Smooth muscle cell (in vitro differentiated cells): Measurements from ENCODE around the gene MPV17L. TPM values are rescaled to one million over a fixed set of nuclear protein-coding genes. Genes with fewer than 3 reads are reported as not detected.
"Not testable (repeated sequence)": the region's sequence is repeated elsewhere in the genome, so short reads cannot be mapped to it uniquely, and the experiment has no call there.

Source experiments
- DNase-seq: peaks from one replicate; lab custom pipeline; 2025; ENCODE audit not compliant: unreplicated experiment; lab: John Stamatoyannopoulos, UW
- H2AFZ ChIP-seq: fragments of 200-600 bp; sonication (generic); 2 replicates; pipeline ENCODE4 v1.6.0; 2016; ENCODE audit warnings: antibody characterized with exemption, low read depth, mild to moderate bottlenecking
- H3F3A ChIP-seq: fragments of 200-600 bp; sonication (generic); 2 replicates; pipeline ENCODE4 v1.6.0; 2017; ENCODE audit warnings: antibody characterized with exemption, low read depth
- H3K27ac ChIP-seq: fragments of 200-600 bp; sonication (generic); 2 replicates; pipeline ENCODE4 v1.5.1; 2016; ENCODE audit warnings: low read depth, mild to moderate bottlenecking
- H3K27me3 ChIP-seq: fragments of 200-600 bp; sonication (generic); 2 replicates; pipeline ENCODE4 v1.6.1; 2016; ENCODE audit warnings: low read depth, mild to moderate bottlenecking
- H3K36me3 ChIP-seq: fragments of 200-600 bp; sonication (generic); 2 replicates; pipeline ENCODE4 v1.5.1; 2016; ENCODE audit warnings: low read depth
- H3K4me1 ChIP-seq: fragments of 200-600 bp; sonication (generic); 2 replicates; pipeline ENCODE4 v1.5.1; 2016; ENCODE audit warnings: low read depth
- H3K4me2 ChIP-seq: fragments of 200-600 bp; sonication (generic); 2 replicates; pipeline ENCODE4 v1.6.0; 2016; ENCODE audit warnings: mild to moderate bottlenecking
- H3K4me3 ChIP-seq: fragments of 200-600 bp; sonication (generic); 2 replicates; pipeline ENCODE4 v1.5.1; 2016; ENCODE audit warnings: mild to moderate bottlenecking
- H3K79me2 ChIP-seq: fragments of 200-600 bp; sonication (generic); 2 replicates; pipeline ENCODE4 v1.6.0; 2016; ENCODE audit warnings: low read depth, mild to moderate bottlenecking
- H3K9ac ChIP-seq: fragments of 200-600 bp; sonication (generic); 2 replicates; pipeline ENCODE4 v1.6.0; 2016; ENCODE audit warnings: low read depth
- H3K9me3 ChIP-seq: fragments of 200-600 bp; sonication (generic); replicated peaks from 2 replicates; pipeline ENCODE4 v1.5.1; 2016; ENCODE audit warnings: low read depth
- H4K20me1 ChIP-seq: fragments of 200-600 bp; sonication (generic); 2 replicates; pipeline ENCODE4 v1.6.0; 2016; ENCODE audit warnings: low read depth
- WGBS: methylation state at CpG from one replicate; pipeline ENCODE4 v1.1.7; 2016; ENCODE audit warnings: low lambda C conversion rate; 5-methylcytosine and 5-hydroxymethylcytosine counted together
- polyA plus RNA-seq: library from polyadenylated mRNA; unstranded; fragments of >200 nt; fragmentation: Nextera tagmentation; extraction: Ambion mirVana; gene quantifications from 2 replicates; pipeline ENCODE4 v1.2.1, GENCODE V29; 2016
- total RNA-seq: library from RNA; depleted of rRNA; stranded (reverse); fragments of >200 nt; gene quantifications from 2 replicates; pipeline ENCODE4 v1.2.3, GENCODE V29; 2014
- TF ChIP-seq, protein P1 (sequence below): fragments of 200-600 bp; sonication (generic); IDR thresholded peaks from 2 replicates; pipeline ENCODE4 v1.5.1; 2017; ENCODE audit warnings: borderline replicate concordance, mild to moderate bottlenecking, antibody characterized with exemption; ENCODE audit not compliant: insufficient read depth, poor library complexity, severe bottlenecking

Gene MPV17L
- total and polyA plus RNA-seq, 2 experiments from 2014 or later, result not detected

DNA sequence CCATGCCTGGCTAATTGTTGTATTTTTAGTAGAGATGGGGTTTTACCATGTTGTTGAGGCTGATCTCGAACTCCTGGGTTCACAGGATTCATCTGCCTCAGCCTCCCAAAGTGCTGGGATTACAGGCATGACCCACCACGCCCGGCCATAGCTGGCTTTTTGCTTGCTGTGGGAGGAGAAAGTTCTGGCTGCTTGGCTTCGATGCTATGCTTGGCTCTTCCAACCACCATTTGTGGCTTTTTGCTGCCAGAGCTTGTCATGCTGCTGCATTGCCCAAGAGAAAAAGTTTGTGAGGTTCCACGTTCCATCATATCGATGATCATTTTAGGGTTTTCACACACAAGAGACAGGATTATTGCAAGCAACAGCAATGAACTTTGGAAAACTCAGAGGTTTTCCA, 55.1 kb downstream of the MPV17L start:
- H3K4me1 ChIP-seq, result no peaks in the 10 kb centered on the region
- H3K27me3 ChIP-seq, result no peaks in the 10 kb centered on the region
- DNase-seq, result no peak
- no peaks in the 10 kb centered on the region for H3K9me3 ChIP-seq
- no peaks in the 10 kb centered on the region for H3K36me3 ChIP-seq
- H3K4me2 ChIP-seq, result no peak overlapping the region
- TF ChIP-seq, protein P1, sequence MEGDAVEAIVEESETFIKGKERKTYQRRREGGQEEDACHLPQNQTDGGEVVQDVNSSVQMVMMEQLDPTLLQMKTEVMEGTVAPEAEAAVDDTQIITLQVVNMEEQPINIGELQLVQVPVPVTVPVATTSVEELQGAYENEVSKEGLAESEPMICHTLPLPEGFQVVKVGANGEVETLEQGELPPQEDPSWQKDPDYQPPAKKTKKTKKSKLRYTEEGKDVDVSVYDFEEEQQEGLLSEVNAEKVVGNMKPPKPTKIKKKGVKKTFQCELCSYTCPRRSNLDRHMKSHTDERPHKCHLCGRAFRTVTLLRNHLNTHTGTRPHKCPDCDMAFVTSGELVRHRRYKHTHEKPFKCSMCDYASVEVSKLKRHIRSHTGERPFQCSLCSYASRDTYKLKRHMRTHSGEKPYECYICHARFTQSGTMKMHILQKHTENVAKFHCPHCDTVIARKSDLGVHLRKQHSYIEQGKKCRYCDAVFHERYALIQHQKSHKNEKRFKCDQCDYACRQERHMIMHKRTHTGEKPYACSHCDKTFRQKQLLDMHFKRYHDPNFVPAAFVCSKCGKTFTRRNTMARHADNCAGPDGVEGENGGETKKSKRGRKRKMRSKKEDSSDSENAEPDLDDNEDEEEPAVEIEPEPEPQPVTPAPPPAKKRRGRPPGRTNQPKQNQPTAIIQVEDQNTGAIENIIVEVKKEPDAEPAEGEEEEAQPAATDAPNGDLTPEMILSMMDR, result no peak
- no peak overlapping the region for H3K9ac ChIP-seq
- H3K79me2 ChIP-seq, result no peaks in the 10 kb centered on the region
- WGBS, result 96% methylated on average over 6 of the region's 6 CpGs
- H2AFZ ChIP-seq, result no peak overlapping the region
- no peak overlapping the region for H3K27ac ChIP-seq
- H3F3A ChIP-seq, result no peaks in the 10 kb centered on the region
- peaks cover 10% of the 10 kb centered on the region for H4K20me1 ChIP-seq
- H3K4me3 ChIP-seq, result no peak overlapping the region

DNA sequence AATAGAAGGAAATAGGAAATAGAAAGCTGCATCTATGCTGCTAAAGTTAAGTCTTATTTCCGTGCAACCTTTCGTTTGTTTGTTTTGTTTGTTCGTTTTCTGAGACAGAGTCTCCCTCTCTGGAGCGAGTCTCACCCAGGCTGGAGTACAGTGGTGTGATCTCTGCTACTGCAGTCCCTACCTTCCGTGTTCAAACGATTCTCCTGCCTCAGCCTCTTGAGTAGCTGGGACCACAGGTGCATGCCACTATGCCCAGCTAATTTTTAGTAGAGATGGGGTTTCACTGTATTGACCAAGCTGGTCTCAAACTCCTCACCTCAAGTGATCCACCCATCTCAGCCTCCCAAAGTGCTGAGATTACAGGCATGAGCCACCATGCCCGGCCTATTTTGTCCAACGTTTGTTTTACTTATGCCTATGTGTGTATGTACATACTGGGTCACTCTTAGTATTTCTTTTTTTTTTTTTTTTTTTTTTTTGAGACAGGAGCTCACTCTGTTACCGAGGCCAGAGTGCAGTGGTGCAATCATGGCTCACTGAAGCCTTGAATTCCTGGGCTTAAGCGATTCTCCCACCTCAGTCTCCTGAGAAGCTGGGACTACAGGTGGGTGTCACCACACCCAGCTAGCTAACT, 55.7 kb downstream of the MPV17L start:
- no peak overlapping the region for H3K4me2 ChIP-seq
- H3K79me2 ChIP-seq, result no peaks in the 10 kb centered on the region
- H3K9me3 ChIP-seq, result no peaks in the 10 kb centered on the region
- H3K27me3 ChIP-seq, result no peaks in the 10 kb centered on the region
- no peak overlapping the region for H3K4me3 ChIP-seq
- TF ChIP-seq, protein P1, result no peak
- H3K27ac ChIP-seq, result no peak overlapping the region
- no peak overlapping the region for H2AFZ ChIP-seq
- H4K20me1 ChIP-seq, result peaks cover 12% of the 10 kb centered on the region
- WGBS, result 94% methylated on average over 9 of the region's 10 CpGs
- no peaks in the 10 kb centered on the region for H3K36me3 ChIP-seq
- H3K9ac ChIP-seq, result no peak overlapping the region
- H3F3A ChIP-seq, result no peaks in the 10 kb centered on the region
- no peak for DNase-seq
- no peaks in the 10 kb centered on the region for H3K4me1 ChIP-seq

DNA sequence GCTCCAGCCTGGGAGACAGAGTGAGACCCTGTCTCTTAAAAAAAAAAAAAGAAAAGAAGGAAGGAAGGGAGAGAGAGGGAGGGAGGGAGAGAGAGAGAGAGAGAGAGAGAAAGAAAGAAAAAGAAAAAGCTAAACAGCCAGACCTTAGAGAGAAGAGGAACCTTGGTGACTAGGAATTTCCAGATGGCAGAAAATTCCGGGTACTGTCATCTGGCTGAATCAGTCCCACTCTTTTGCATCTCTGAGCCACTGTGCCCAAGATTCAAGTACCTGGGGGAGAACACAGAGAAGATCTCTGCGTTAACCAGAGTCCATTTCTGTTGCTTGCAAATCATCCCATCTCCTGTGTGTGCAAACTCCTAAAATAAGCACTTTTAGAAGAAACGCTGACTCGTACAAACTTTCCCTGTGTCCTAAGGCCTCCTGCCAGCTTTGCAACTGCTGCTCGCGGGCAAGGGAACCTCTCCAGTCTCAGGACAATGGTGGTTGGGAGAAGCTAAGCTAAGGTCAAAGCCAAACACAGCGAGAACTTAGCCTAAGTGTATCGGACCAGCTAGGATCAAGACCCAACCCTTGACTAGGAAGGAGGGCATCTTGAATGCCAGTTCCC, 56.8 kb downstream of the MPV17L start:
- Histone ChIP-seq H3K79me2 (no peaks in the 10 kb centered on the region), H3K4me1 (no peaks in the 10 kb centered on the region), H3K4me3 (no peak overlapping the region), H3K27ac (no peak overlapping the region), H3K27me3 (no peaks in the 10 kb centered on the region), H3K4me2 (no peak overlapping the region), H3F3A (no peaks in the 10 kb centered on the region), H3K36me3 (no peaks in the 10 kb centered on the region), H3K9me3 (no peaks in the 10 kb centered on the region), H4K20me1 (peaks cover 12% of the 10 kb centered on the region), H2AFZ (no peak overlapping the region), H3K9ac (no peak overlapping the region)
- WGBS, result 86% methylated on average over 8 of the region's 8 CpGs
- no peak for DNase-seq
- TF ChIP-seq, protein P1, result no peak

DNA sequence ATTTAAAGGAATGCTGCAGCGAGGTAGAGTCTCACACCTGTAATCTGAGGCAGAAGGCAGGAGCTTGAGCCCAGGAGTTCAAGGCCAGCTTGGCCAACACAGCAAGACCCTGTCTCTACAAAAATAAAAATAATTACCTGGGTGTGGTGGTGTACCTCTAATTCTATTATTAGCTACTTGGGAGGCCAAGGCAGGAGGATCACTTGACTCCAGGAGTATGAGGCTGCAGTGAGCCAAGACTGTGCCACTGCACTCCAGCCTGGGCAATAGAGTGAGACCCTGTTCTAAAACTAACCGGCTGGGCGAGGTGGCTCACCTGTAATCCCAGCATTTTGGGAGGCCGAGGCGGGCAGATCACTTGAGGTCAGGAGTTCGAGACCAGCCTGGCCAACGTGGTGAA, 57.7 kb downstream of the MPV17L start:
- DNase-seq, H3K9me3 ChIP-seq, H3K4me3 ChIP-seq, H3K4me2 ChIP-seq, H3K4me1 ChIP-seq, H3F3A ChIP-seq, H3K36me3 ChIP-seq, H2AFZ ChIP-seq, H3K27me3 ChIP-seq, H3K27ac ChIP-seq, H3K9ac ChIP-seq, H3K79me2 ChIP-seq: not testable (repeated sequence)
- peaks cover 12% of the 10 kb centered on the region for H4K20me1 ChIP-seq
- 93% methylated on average over 7 of the region's 7 CpGs for WGBS

DNA sequence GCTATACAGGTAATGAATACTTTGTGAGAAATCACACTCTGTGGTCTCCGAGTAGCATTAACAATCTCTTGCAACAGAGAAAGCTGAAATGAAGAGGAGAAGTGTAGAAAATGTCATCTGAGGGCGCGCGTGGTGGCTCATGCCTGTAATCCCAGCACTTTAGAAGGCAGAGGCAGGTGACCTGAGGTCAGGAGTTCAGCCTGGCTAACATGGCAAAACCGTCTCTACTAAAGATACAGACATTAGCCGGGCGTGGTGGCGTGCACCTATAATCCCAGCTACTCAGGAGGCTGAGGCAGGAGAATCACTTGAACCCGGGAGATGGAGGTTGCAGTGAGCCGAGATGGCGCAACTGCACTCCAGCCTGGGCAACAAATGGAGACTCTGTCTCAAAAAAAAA, 59.4 kb downstream of the MPV17L start:
- H3K9ac ChIP-seq, H2AFZ ChIP-seq, H3K79me2 ChIP-seq, H3K4me2 ChIP-seq, H3K4me1 ChIP-seq, H3K27me3 ChIP-seq, H3K9me3 ChIP-seq, H3K27ac ChIP-seq, H3K4me3 ChIP-seq, H3K36me3 ChIP-seq, H3F3A ChIP-seq, DNase-seq: not testable (repeated sequence)
- H4K20me1 ChIP-seq, result peaks cover 12% of the 10 kb centered on the region
- WGBS, result 95% methylated on average over 11 of the region's 11 CpGs
